ENCODE results near the gene PRTN3. TPM values are rescaled to one million over a fixed set of nuclear protein-coding genes. Genes with fewer than 3 reads are reported as not detected.

The PRTN3 gene
- total RNA-seq, 1 donor from 2014 or later = not detected

DNA sequence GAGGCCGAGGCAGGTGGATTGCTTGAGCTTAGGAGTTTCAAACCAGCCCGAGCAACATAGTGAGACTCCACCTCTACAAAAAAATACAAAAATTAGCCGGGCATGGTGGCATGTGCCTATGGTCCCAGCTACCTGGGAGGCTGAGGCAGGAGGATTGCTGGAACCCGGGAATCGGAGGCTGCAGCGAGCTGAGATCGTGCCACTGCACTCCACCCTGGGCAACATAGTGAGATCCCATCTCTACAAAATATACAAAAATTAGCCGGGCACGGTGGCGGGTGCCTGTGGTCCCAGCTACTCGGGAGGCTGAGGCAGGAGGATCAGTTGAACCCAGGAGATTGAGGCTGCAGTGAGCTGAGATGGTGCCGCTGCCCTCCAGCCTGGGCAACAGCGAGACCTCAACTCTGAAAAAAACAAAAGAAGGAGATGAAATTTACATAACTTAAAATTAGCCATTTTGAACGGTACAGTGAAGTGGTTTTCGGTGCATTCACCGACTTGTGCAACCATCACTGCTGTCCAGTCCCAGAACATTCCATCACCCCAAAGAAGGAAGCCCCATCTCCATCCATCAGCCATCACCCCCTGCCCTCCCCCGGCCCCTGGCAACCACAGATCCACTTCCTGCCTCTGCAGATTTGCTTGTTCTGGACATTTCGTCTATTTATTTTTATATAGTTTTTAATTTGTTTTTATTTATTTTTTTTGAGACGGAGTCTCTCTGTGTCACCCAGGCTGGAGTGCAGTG, 14.7 kb upstream of the PRTN3 start:
- Histone ChIP-seq H3K9me3 (replicated peaks) (no peaks in the 10 kb centered on the region), H3K4me1 (peaks cover 15% of the 10 kb centered on the region), H3K27me3 (ENCODE audit: low read depth) (peaks cover 64% of the 10 kb centered on the region), H3K36me3 (no peaks in the 10 kb centered on the region), H3K27ac (replicated peaks) (no peak overlapping the region), H3K4me3 (no peak overlapping the region)
- no peak for DNase-seq
- intact Hi-C loops (cut with micrococcal nuclease) = no loop called here
- TF ChIP-seq, protein P1, sequence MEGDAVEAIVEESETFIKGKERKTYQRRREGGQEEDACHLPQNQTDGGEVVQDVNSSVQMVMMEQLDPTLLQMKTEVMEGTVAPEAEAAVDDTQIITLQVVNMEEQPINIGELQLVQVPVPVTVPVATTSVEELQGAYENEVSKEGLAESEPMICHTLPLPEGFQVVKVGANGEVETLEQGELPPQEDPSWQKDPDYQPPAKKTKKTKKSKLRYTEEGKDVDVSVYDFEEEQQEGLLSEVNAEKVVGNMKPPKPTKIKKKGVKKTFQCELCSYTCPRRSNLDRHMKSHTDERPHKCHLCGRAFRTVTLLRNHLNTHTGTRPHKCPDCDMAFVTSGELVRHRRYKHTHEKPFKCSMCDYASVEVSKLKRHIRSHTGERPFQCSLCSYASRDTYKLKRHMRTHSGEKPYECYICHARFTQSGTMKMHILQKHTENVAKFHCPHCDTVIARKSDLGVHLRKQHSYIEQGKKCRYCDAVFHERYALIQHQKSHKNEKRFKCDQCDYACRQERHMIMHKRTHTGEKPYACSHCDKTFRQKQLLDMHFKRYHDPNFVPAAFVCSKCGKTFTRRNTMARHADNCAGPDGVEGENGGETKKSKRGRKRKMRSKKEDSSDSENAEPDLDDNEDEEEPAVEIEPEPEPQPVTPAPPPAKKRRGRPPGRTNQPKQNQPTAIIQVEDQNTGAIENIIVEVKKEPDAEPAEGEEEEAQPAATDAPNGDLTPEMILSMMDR (IDR thresholded peaks at IDR 0.05; ENCODE audit: borderline replicate concordance) = no peak

DNA sequence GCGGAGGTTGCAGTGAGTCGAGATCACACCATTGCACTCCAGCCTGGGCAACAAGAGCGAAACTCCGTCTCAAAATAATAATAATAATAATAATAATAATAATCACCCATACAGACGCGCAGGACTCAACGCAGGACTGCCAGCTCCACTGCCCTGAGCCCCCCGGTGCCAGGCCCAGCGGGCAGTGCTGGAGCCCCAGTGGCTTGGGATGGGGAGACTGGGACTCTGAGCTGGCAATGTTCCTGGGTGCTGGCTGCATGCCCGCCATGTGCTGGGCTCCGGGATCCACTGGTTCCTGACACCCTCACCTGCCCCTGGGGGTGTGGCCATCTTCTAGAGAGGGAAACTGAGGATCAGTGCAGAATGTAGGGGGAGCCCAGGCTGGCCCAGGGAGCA, 13.5 kb upstream of the PRTN3 start:
- Histone ChIP-seq H3K4me1 (peaks cover 3% of the 10 kb centered on the region), H3K27me3 (ENCODE audit: low read depth) (peaks cover 64% of the 10 kb centered on the region), H3K4me3 (no peak overlapping the region), H3K9me3 (replicated peaks) (no peaks in the 10 kb centered on the region), H3K36me3 (no peaks in the 10 kb centered on the region), H3K27ac (replicated peaks) (no peak overlapping the region)
- TF ChIP-seq, protein P1 (IDR thresholded peaks at IDR 0.05; ENCODE audit: borderline replicate concordance) = no peak
- intact Hi-C loops (cut with micrococcal nuclease) = no loop called here
- DNase-seq = no peak

GRCh38 chr19:827710-828321, 13.0 kb upstream of the PRTN3 start, which contains the start of gene AZU1:
Gene AZU1 (plus strand): TSS chr19:827837. CDS start chr19:827847, 10 bp downstream.
- H3K36me3 ChIP-seq = no peaks in the 10 kb centered on the region
- intact Hi-C loops (cut with micrococcal nuclease) = no loop called here
- H3K4me3 ChIP-seq = no peak within 1 kb of the TSS
- no peaks in the 10 kb centered on the region for H3K9me3 ChIP-seq (replicated peaks)
- TF ChIP-seq, protein P1 (IDR thresholded peaks at IDR 0.05; ENCODE audit: borderline replicate concordance) = no peak
- H3K27me3 ChIP-seq (ENCODE audit: low read depth) = peaks cover 62% of the 10 kb centered on the region
- DNase-seq = no peak
- H3K4me1 ChIP-seq = no peaks in the 10 kb centered on the region
- H3K27ac ChIP-seq (replicated peaks) = no peak within 1 kb of the TSS

GRCh38 chr19:829129-829758, 11.6 kb upstream of the PRTN3 start:
- TF ChIP-seq, protein P1 (IDR thresholded peaks at IDR 0.05; ENCODE audit: borderline replicate concordance) = no peak
- H3K27ac ChIP-seq (replicated peaks) = no peak overlapping the region
- DNase-seq = no peak
- no peak overlapping the region for H3K4me3 ChIP-seq
- H3K9me3 ChIP-seq (replicated peaks) = no peaks in the 10 kb centered on the region
- no peaks in the 10 kb centered on the region for H3K36me3 ChIP-seq
- H3K4me1 ChIP-seq = no peaks in the 10 kb centered on the region
- intact Hi-C loops (cut with micrococcal nuclease) = no loop called here
- peaks cover 54% of the 10 kb centered on the region for H3K27me3 ChIP-seq (ENCODE audit: low read depth)

DNA sequence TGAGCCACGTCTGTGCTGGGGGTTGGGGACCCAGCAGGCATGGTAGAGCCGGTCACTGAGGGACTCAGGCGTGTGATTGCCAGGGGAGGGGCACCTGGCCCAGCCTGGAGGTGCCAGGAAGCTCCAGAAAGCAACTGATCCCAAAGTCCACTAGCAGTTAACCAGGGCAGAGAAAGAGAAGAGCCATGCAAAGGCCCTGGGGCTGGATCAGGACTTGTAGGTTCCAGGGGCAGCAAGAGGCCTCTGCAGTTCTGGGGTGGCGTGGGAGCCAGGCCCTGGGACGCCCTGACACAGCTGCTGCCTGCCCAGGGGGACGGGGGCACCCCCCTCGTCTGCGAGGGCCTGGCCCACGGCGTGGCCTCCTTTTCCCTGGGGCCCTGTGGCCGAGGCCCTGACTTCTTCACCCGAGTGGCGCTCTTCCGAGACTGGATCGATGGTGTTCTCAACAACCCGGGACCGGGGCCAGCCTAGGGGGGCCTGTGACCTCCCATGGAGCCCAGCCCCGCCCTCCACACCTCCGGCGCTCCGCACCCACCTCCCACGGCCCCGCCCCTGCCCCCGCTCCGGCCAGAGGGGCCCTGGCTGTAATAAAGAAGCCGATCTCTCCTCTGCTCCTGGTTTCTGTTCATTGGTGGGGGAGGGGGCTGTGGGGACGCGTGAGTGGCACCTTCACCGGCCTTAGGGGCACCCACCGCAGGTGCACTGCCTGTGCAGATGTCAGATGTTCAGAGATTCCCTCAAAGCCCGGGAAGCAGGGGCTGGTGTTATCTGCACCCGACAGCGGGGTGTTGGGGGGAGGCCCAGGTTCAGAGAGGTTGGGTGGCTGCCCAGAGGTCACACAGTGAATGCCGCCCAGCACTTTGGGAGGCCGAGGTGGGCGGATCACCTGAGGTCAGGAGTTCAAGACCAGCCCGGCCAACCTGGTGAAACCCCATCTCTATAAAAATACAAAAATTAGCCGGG, 9.1 kb upstream of the PRTN3 start:
- H3K4me3 ChIP-seq = no peak overlapping the region
- H3K27ac ChIP-seq (replicated peaks) = no peak overlapping the region
- no peaks in the 10 kb centered on the region for H3K36me3 ChIP-seq
- H3K9me3 ChIP-seq (replicated peaks) = no peaks in the 10 kb centered on the region
- H3K27me3 ChIP-seq (ENCODE audit: low read depth) = peaks cover 67% of the 10 kb centered on the region
- TF ChIP-seq, protein P1 (IDR thresholded peaks at IDR 0.05; ENCODE audit: borderline replicate concordance) = no peak
- DNase-seq = no peak
- no peaks in the 10 kb centered on the region for H3K4me1 ChIP-seq
- intact Hi-C loops (cut with micrococcal nuclease) = no loop called here
